Adrenal gland (tissue), 5 donors: ENCODE results near the gene FOXN3.

ENCODE experiments used
- CTCF ChIP-seq, 6 experiments: fragments of 450-650 bp in 4 of 6; fragments of 200-600 bp in 2 of 6; sonication (generic) in 1 of 6; IDR thresholded peaks; 1 replicate in 5 of 6; 2 replicates in 1 of 6; pipeline versions ENCODE4 v1.5.1 to v1.8.0; 2016 to 2021; ENCODE audit warnings: antibody characterized with exemption in 6 of 6, mild to moderate bottlenecking in 2 of 6, moderate library complexity in 1 of 6
- POLR2A ChIP-seq, 2 donors: fragments of 450-650 bp; IDR thresholded peaks; one replicate each; pipeline ENCODE4 v1.6.1; 2017; ENCODE audit warnings: antibody characterized with exemption in 2 of 2, mild to moderate bottlenecking in 2 of 2, moderate library complexity in 1 of 2
- donor health status: DM: no; HTN: no; CAD: no.

- no peak for TF ChIP-seq CTCF (IDR thresholded peaks at IDR 0.05)
- TF ChIP-seq POLR2A (IDR thresholded peaks at IDR 0.05), result no peak
Measured at GRCh38 chr14:89466484-89466883, 49.5 kb upstream of the FOXN3 start.
